ENCODE results near the gene PYGM. TPM values are rescaled to one million over a fixed set of nuclear protein-coding genes. Genes with fewer than 3 reads are reported as not detected.

The PYGM gene
- total RNA-seq, 1 experiment from 2014 or later: 3.6 TPM

- Histone ChIP-seq H3K14ac (ENCODE audit: insufficient read depth, low read length) (no peak overlapping the region), H3K79me2 (ENCODE audit: insufficient read depth, low read length) (no peaks in the 10 kb centered on the region), H4K20me1 (ENCODE audit: control insufficient read depth, insufficient read depth, insufficient read length) (no peaks in the 10 kb centered on the region), H2BK15ac (ENCODE audit: low read depth, low read length) (no peak overlapping the region), H2BK120ac (ENCODE audit: low read depth, low read length, poor library complexity, severe bottlenecking) (no peak overlapping the region), H3K4me2 (ENCODE audit: insufficient read depth, insufficient read length, low read length) (no peak overlapping the region), H3K56ac (ENCODE audit: insufficient read length, low read depth, low read length) (no peak overlapping the region), H3K23ac (ENCODE audit: insufficient read length, low read depth, low read length) (no peak overlapping the region), H3K23me2 (ENCODE audit: insufficient read length, low read depth, low read length, poor library complexity, severe bottlenecking) (no peaks in the 10 kb centered on the region), H3K4ac (ENCODE audit: low read depth, low read length) (no peak overlapping the region), H3K18ac (ENCODE audit: insufficient read length, low read depth, low read length) (no peak overlapping the region), H3K9ac (ENCODE audit: extremely low read depth, insufficient read length, low read length) (no peak overlapping the region), H3K79me1 (ENCODE audit: insufficient read depth, low read depth, low read length, poor library complexity, severe bottlenecking) (no peaks in the 10 kb centered on the region), H3K27me3 (ENCODE audit: insufficient read depth, low read length) (no peaks in the 10 kb centered on the region), H4K91ac (ENCODE audit: insufficient read length, low read depth, low read length) (no peak overlapping the region), H3K9me3 (ENCODE audit: control insufficient read depth, low read depth, low read length) (no peaks in the 10 kb centered on the region), H2BK20ac (ENCODE audit: low read depth, low read length, poor library complexity, severe bottlenecking) (no peak overlapping the region), H4K5ac (ENCODE audit: insufficient read length, low read depth, low read length) (no peak overlapping the region), H2AK5ac (ENCODE audit: insufficient read length, low read length) (no peak overlapping the region), H3K27ac (ENCODE audit: insufficient read length, low read depth, low read length) (no peak overlapping the region), H4K8ac (replicated peaks; ENCODE audit: insufficient read length, low read depth, low read length) (no peak overlapping the region), H3K4me1 (ENCODE audit: insufficient read depth, low read length) (no peaks in the 10 kb centered on the region), H2BK12ac (ENCODE audit: insufficient read length, low read depth, low read length) (no peak overlapping the region), H3T11ph (ENCODE audit: low read length) (no peak overlapping the region), H2AFZ (ENCODE audit: low read length) (no peak overlapping the region), H2BK5ac (ENCODE audit: insufficient read length, low read length) (no peak overlapping the region)
- H3K36me3 Mint-ChIP-seq (ENCODE audit: insufficient read depth in 1 of 3, low read depth in 3 of 3): peaks cover 0 to 10% (median 0%) of the 10 kb centered on the region in 3 experiments; a peak in 3 of 7 replicates
- no peaks in the 10 kb centered on the region for H3K9me3 Mint-ChIP-seq
- no peak overlapping the region for H3K27ac Mint-ChIP-seq
- DNase-seq: no peak
- H3K27me3 Mint-ChIP-seq (ENCODE audit: low read depth): peaks cover 5% of the 10 kb centered on the region
- no peak overlapping the region for H3K4me3 Mint-ChIP-seq
- peaks cover 10 to 25% of the 10 kb centered on the region in 2 experiments for H3K4me1 Mint-ChIP-seq
- TF ChIP-seq, protein P1, sequence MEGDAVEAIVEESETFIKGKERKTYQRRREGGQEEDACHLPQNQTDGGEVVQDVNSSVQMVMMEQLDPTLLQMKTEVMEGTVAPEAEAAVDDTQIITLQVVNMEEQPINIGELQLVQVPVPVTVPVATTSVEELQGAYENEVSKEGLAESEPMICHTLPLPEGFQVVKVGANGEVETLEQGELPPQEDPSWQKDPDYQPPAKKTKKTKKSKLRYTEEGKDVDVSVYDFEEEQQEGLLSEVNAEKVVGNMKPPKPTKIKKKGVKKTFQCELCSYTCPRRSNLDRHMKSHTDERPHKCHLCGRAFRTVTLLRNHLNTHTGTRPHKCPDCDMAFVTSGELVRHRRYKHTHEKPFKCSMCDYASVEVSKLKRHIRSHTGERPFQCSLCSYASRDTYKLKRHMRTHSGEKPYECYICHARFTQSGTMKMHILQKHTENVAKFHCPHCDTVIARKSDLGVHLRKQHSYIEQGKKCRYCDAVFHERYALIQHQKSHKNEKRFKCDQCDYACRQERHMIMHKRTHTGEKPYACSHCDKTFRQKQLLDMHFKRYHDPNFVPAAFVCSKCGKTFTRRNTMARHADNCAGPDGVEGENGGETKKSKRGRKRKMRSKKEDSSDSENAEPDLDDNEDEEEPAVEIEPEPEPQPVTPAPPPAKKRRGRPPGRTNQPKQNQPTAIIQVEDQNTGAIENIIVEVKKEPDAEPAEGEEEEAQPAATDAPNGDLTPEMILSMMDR (conservative IDR thresholded peaks at IDR 0.05): no peak
- no CpG with 5 or more reads among the region's 9 CpGs for WGBS (ENCODE audit: extremely low coverage, insufficient read length, low lambda C conversion rate)
Measured at GRCh38 chr11:64751580-64751979, 8.2 kb downstream of the PYGM start.

Data from H9 (cell line).